Measurements from ENCODE around the gene OLFML1. TPM values are rescaled to one million over a fixed set of nuclear protein-coding genes. Genes with fewer than 3 reads are reported as not detected.

Gene OLFML1
- total RNA-seq, 1 experiment from 2014 or later: not detected

DNA sequence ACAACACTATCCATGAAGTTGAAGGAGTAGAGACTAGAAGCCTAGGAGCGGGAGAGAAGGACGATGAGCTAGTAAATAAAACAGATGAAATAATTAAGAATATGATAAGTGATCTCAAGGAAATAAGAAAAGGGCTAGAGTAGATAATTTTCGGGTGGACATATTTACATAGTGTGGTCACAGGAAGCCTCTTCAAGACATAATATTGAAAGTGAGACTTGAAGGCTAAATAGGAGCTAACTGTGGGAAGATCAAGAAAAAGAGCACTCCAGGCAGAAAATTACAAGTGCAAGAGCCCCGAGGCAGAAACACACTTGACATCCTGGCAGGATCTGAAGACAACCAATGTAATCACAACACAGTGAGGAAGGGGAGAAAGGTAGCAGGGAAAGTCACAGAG lies 16.6 kb downstream of the OLFML1 start:
- Mint-ChIP-seq H3K36me3 (ENCODE audit: insufficient read depth in 1 of 3, low read depth in 3 of 3) (no peaks in the 10 kb centered on the region), H3K27me3 (ENCODE audit: low read depth) (peaks cover 4% of the 10 kb centered on the region; the same call in 1 of the 2 replicates), H3K27ac (no peak overlapping the region), H3K4me3 (no peak overlapping the region), H3K4me1 (peaks cover 7 to 8% of the 10 kb centered on the region in 2 experiments), H3K9me3 (no peaks in the 10 kb centered on the region)
- Histone ChIP-seq H3K4me1 (ENCODE audit: insufficient read depth, low read length) (no peaks in the 10 kb centered on the region), H3K9ac (ENCODE audit: extremely low read depth, insufficient read length, low read length) (no peak overlapping the region), H3T11ph (ENCODE audit: low read length) (no peak overlapping the region), H2BK12ac (ENCODE audit: insufficient read length, low read depth, low read length) (no peak overlapping the region), H2BK15ac (ENCODE audit: low read depth, low read length) (no peak overlapping the region), H3K4me2 (ENCODE audit: insufficient read depth, insufficient read length, low read length) (no peak overlapping the region), H3K79me2 (ENCODE audit: insufficient read depth, low read length) (no peaks in the 10 kb centered on the region), H4K20me1 (ENCODE audit: control insufficient read depth, insufficient read depth, insufficient read length) (no peaks in the 10 kb centered on the region), H3K4ac (ENCODE audit: low read depth, low read length) (no peak overlapping the region), H3K23me2 (ENCODE audit: insufficient read length, low read depth, low read length, poor library complexity, severe bottlenecking) (no peaks in the 10 kb centered on the region), H2BK5ac (ENCODE audit: insufficient read length, low read length) (no peak overlapping the region), H3K79me1 (ENCODE audit: insufficient read depth, low read depth, low read length, poor library complexity, severe bottlenecking) (no peaks in the 10 kb centered on the region), H3K18ac (ENCODE audit: insufficient read length, low read depth, low read length) (no peak overlapping the region), H2AK5ac (ENCODE audit: insufficient read length, low read length) (no peak overlapping the region), H4K5ac (ENCODE audit: insufficient read length, low read depth, low read length) (no peak overlapping the region), H3K27ac (ENCODE audit: insufficient read length, low read depth, low read length) (no peak overlapping the region), H3K23ac (ENCODE audit: insufficient read length, low read depth, low read length) (no peak overlapping the region), H2AFZ (ENCODE audit: low read length) (no peak overlapping the region), H2BK120ac (ENCODE audit: low read depth, low read length, poor library complexity, severe bottlenecking) (no peak overlapping the region), H4K91ac (ENCODE audit: insufficient read length, low read depth, low read length) (no peak overlapping the region), H3K27me3 (ENCODE audit: insufficient read depth, low read length) (no peaks in the 10 kb centered on the region), H3K9me3 (ENCODE audit: control insufficient read depth, low read depth, low read length) (no peaks in the 10 kb centered on the region), H3K14ac (ENCODE audit: insufficient read depth, low read length) (no peak overlapping the region), H4K8ac (replicated peaks; ENCODE audit: insufficient read length, low read depth, low read length) (no peak overlapping the region), H2BK20ac (ENCODE audit: low read depth, low read length, poor library complexity, severe bottlenecking) (no peak overlapping the region), H3K56ac (ENCODE audit: insufficient read length, low read depth, low read length) (no peak overlapping the region)
- DNase-seq: no peak
- WGBS (ENCODE audit: extremely low coverage, insufficient read length, low lambda C conversion rate): no CpG with 5 or more reads among the region's 4 CpGs
- TF ChIP-seq, protein P1, sequence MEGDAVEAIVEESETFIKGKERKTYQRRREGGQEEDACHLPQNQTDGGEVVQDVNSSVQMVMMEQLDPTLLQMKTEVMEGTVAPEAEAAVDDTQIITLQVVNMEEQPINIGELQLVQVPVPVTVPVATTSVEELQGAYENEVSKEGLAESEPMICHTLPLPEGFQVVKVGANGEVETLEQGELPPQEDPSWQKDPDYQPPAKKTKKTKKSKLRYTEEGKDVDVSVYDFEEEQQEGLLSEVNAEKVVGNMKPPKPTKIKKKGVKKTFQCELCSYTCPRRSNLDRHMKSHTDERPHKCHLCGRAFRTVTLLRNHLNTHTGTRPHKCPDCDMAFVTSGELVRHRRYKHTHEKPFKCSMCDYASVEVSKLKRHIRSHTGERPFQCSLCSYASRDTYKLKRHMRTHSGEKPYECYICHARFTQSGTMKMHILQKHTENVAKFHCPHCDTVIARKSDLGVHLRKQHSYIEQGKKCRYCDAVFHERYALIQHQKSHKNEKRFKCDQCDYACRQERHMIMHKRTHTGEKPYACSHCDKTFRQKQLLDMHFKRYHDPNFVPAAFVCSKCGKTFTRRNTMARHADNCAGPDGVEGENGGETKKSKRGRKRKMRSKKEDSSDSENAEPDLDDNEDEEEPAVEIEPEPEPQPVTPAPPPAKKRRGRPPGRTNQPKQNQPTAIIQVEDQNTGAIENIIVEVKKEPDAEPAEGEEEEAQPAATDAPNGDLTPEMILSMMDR (conservative IDR thresholded peaks at IDR 0.05): no peak
